Neural progenitor cell (in vitro differentiated cells): ENCODE data around the gene YY1AP1.

ENCODE experiments used
- EZH2 ChIP-seq: fragments of 200-600 bp; sonication (generic); IDR thresholded peaks from 2 replicates; pipeline ENCODE4 v1.6.1; 2017; ENCODE audit warnings: antibody characterized with exemption, mild to moderate bottlenecking, moderate library complexity
- EZH2phosphoT487 ChIP-seq: fragments of 200-600 bp; sonication (generic); IDR thresholded peaks from 2 replicates; pipeline ENCODE4 v1.6.1; 2017; ENCODE audit warnings: antibody characterized with exemption
- TF ChIP-seq, protein P1 (sequence below): fragments of 200-600 bp; sonication (generic); IDR thresholded peaks from 2 replicates; pipeline ENCODE4 v1.5.1; 2017; ENCODE audit warnings: antibody characterized with exemption, mild to moderate bottlenecking

DNA sequence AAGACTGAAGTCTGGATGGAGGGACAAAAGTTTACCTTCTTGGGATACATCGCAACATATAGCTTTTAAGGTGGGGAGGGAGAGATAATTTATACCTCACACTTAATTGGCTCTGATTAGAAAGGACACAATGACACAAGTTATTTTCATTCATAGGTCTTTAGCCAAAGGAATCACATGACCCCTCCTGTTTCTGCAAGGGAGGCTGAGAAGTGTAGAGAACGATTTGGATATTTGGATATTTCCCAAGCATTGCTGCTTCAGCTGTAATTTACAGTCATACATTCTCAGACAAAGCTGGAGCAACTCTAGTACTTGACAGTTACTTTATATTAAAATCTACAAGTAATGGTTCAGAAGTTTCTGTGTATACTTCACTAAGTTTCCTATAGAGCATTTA is 24.5 kb upstream of the YY1AP1 start:
- TF ChIP-seq EZH2phosphoT487 (no peak), EZH2 (no peak)
- TF ChIP-seq, protein P1, sequence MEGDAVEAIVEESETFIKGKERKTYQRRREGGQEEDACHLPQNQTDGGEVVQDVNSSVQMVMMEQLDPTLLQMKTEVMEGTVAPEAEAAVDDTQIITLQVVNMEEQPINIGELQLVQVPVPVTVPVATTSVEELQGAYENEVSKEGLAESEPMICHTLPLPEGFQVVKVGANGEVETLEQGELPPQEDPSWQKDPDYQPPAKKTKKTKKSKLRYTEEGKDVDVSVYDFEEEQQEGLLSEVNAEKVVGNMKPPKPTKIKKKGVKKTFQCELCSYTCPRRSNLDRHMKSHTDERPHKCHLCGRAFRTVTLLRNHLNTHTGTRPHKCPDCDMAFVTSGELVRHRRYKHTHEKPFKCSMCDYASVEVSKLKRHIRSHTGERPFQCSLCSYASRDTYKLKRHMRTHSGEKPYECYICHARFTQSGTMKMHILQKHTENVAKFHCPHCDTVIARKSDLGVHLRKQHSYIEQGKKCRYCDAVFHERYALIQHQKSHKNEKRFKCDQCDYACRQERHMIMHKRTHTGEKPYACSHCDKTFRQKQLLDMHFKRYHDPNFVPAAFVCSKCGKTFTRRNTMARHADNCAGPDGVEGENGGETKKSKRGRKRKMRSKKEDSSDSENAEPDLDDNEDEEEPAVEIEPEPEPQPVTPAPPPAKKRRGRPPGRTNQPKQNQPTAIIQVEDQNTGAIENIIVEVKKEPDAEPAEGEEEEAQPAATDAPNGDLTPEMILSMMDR: no peak
